Sigmoid colon (tissue), 4 donors: ENCODE measurements around the gene ADAMTS10.

Experiments used
- EP300 ChIP-seq, 4 donors: sonication (generic); formaldehyde crosslinking; IDR thresholded peaks; one replicate each; pipeline ENCODE4 v1.6.1; 2017; ENCODE audit warnings: antibody characterized with exemption in 4 of 4
- POLR2AphosphoS5 ChIP-seq, 4 donors: sonication (generic); formaldehyde crosslinking; IDR thresholded peaks; one replicate each; pipeline ENCODE4 v1.6.1; 2017; ENCODE audit warnings: antibody characterized with exemption in 4 of 4
- TF ChIP-seq, protein P1 (sequence below), 4 experiments: fragments of 450-650 bp in 3 of 4; fragments of 200-600 bp in 1 of 4; IDR thresholded peaks; one replicate each; pipeline ENCODE4 v1.5.1; 2016 to 2019; ENCODE audit warnings: antibody characterized with exemption in 4 of 4, mild to moderate bottlenecking in 3 of 4, moderate library complexity in 2 of 4

DNA sequence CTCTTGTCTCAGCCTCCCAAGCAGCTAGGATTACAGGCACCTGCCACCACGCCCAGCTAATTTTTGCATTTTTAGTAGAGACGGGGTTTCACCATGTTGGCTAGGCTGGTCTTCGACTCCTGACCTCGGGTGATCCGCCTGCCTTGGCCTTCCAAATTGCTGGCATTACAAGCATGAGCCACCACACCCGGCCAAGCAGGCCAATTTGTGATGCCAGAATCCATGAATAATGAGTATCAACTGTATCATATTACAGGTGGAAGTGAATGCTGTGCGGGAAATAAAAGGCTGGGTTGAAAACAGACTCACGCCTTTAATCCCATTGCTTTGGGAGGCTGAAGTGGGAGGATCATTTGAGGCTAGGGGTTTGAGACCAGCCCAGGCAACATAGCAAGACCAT lies 16.3 kb upstream of the ADAMTS10 start:
- TF ChIP-seq, protein P1, sequence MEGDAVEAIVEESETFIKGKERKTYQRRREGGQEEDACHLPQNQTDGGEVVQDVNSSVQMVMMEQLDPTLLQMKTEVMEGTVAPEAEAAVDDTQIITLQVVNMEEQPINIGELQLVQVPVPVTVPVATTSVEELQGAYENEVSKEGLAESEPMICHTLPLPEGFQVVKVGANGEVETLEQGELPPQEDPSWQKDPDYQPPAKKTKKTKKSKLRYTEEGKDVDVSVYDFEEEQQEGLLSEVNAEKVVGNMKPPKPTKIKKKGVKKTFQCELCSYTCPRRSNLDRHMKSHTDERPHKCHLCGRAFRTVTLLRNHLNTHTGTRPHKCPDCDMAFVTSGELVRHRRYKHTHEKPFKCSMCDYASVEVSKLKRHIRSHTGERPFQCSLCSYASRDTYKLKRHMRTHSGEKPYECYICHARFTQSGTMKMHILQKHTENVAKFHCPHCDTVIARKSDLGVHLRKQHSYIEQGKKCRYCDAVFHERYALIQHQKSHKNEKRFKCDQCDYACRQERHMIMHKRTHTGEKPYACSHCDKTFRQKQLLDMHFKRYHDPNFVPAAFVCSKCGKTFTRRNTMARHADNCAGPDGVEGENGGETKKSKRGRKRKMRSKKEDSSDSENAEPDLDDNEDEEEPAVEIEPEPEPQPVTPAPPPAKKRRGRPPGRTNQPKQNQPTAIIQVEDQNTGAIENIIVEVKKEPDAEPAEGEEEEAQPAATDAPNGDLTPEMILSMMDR (IDR thresholded peaks at IDR 0.05), result no peak
- no peak for TF ChIP-seq POLR2AphosphoS5 (IDR thresholded peaks at IDR 0.05)
- TF ChIP-seq EP300 (IDR thresholded peaks at IDR 0.05), result no peak
